HepG2 (cell line): Measurements from ENCODE around the gene TAMALIN. TPM values are rescaled to one million over a fixed set of nuclear protein-coding genes. Genes with fewer than 3 reads are reported as not detected.

Experiments
- ATRX ChIP-seq: sonication (generic); formaldehyde crosslinking; IDR thresholded peaks from 2 replicates; pipeline ENCODE4 v1.4.0; 2020; ENCODE audit warnings: missing genetic modification reagents, borderline replicate concordance
- ESRRA ChIP-seq: sonication (generic); formaldehyde crosslinking; IDR thresholded peaks from 2 replicates; pipeline ENCODE4 v1.5.1; 2020; ENCODE audit warnings: mild to moderate bottlenecking, low read depth, missing genetic modification reagents
- FOSL1 ChIP-seq: sonication (generic); formaldehyde crosslinking; IDR thresholded peaks from 2 replicates; pipeline ENCODE4 v1.9.0; 2021; ENCODE audit warnings: missing genetic modification reagents, borderline replicate concordance
- HDAC6 ChIP-seq: fragments of 200-600 bp; sonication (generic); IDR thresholded peaks from 2 replicates; pipeline ENCODE4 v1.7.0; 2017; ENCODE audit warnings: mild to moderate bottlenecking, antibody characterized with exemption, low read length, low read depth
- HOXA3 ChIP-seq: sonication (generic); formaldehyde crosslinking; IDR thresholded peaks from 2 replicates; pipeline ENCODE4 v1.5.0; 2020; ENCODE audit warnings: missing genetic modification reagents
- KAT2B ChIP-seq: fragments of 150-350 bp; IDR thresholded peaks from 2 replicates; pipeline ENCODE4 v1.6.1; 2014; ENCODE audit warnings: low read depth, low read length, borderline replicate concordance
- KLF15 ChIP-seq: sonication (generic); formaldehyde crosslinking; IDR thresholded peaks from 2 replicates; pipeline ENCODE4 v1.8.1; 2023; ENCODE audit warnings: borderline replicate concordance, mild to moderate bottlenecking, inconsistent platforms, missing genetic modification reagents, mixed read lengths
- MZF1 ChIP-seq: sonication (generic); formaldehyde crosslinking; IDR thresholded peaks from 2 replicates; pipeline ENCODE4 v1.8.1; 2023; ENCODE audit warnings: mild to moderate bottlenecking, missing genetic modification reagents, borderline replicate concordance
- PRDM10 ChIP-seq: sonication (generic); formaldehyde crosslinking; IDR thresholded peaks from 2 replicates; pipeline ENCODE4 v1.4.0; 2020; ENCODE audit warnings: low read depth, missing genetic modification reagents
- SIX1 ChIP-seq: sonication (generic); formaldehyde crosslinking; IDR thresholded peaks from 2 replicates; pipeline ENCODE4 v1.4.0; 2020; ENCODE audit warnings: missing genetic modification reagents, borderline replicate concordance
- SNAI1 ChIP-seq: sonication (generic); formaldehyde crosslinking; IDR thresholded peaks from 2 replicates; pipeline ENCODE4 v1.5.0; 2020; ENCODE audit warnings: mild to moderate bottlenecking, missing genetic modification reagents, borderline replicate concordance
- SRSF4 ChIP-seq: fragments of 200-400 bp; formaldehyde crosslinking; IDR thresholded peaks from one replicate; pipeline ENCODE4 v1.6.1; 2018; ENCODE audit warnings: mild to moderate bottlenecking, low read depth, low read length, moderate library complexity; ENCODE audit not compliant: poor library complexity, severe bottlenecking
- TCF12 ChIP-seq, 2 experiments: fragments of 450-650 bp in 1 of 2; sonication (generic) in 1 of 2; formaldehyde crosslinking in 1 of 2; IDR thresholded peaks; 2 replicates each; pipeline versions ENCODE4 v1.6.1 to v1.8.0; 2017 to 2022; ENCODE audit warnings: antibody characterized with exemption in 1 of 2, mild to moderate bottlenecking in 1 of 2, missing genetic modification reagents in 1 of 2, moderate library complexity in 1 of 2
- ZBTB44 ChIP-seq: sonication (generic); formaldehyde crosslinking; IDR thresholded peaks from 2 replicates; pipeline ENCODE4 v1.4.0; 2020; ENCODE audit warnings: missing genetic modification reagents
- ZNF20 ChIP-seq: sonication (generic); formaldehyde crosslinking; IDR thresholded peaks from 2 replicates; pipeline ENCODE4 v1.4.0; 2020; ENCODE audit warnings: mild to moderate bottlenecking, moderate library complexity, missing genetic modification reagents
- ZNF496 ChIP-seq: sonication (generic); formaldehyde crosslinking; IDR thresholded peaks from 2 replicates; pipeline ENCODE4 v1.8.1; 2023; ENCODE audit warnings: mild to moderate bottlenecking, moderate library complexity, missing genetic modification reagents; ENCODE audit not compliant: insufficient replicate concordance
- ZNF530 ChIP-seq: sonication (generic); formaldehyde crosslinking; IDR thresholded peaks from 2 replicates; pipeline ENCODE4 v1.5.0; 2020; ENCODE audit warnings: low read depth, mild to moderate bottlenecking, missing genetic modification reagents
- ZNF746 ChIP-seq: sonication (generic); formaldehyde crosslinking; IDR thresholded peaks from 2 replicates; pipeline ENCODE4 v1.8.0; 2022; ENCODE audit warnings: mild to moderate bottlenecking, missing genetic modification reagents
- ZNF891 ChIP-seq: sonication (generic); formaldehyde crosslinking; IDR thresholded peaks from 2 replicates; pipeline ENCODE4 v1.5.0; 2020; ENCODE audit warnings: mild to moderate bottlenecking, missing genetic modification reagents
- ZXDC ChIP-seq: sonication (generic); formaldehyde crosslinking; IDR thresholded peaks from 2 replicates; pipeline ENCODE4 v1.5.0; 2020; ENCODE audit warnings: mild to moderate bottlenecking, missing genetic modification reagents
- polyA plus RNA-seq, 8 experiments: library from polyadenylated mRNA; depleted of rRNA in 3 of 8; stranded (reverse) in 7 of 8; unstranded in 1 of 8; fragments of >200 nt; fragmentation: Illumina TruSeq in 4 of 8; extraction: Trizol in 4 of 8; gene quantifications; 2 replicates each; pipeline versions ENCODE4 v1.2.1 to v1.2.3, GENCODE V29; 2011 to 2016; ENCODE audit warnings: low read depth in 4 of 8, missing spikeins in 1 of 8, mixed read lengths in 1 of 8; ENCODE audit not compliant: insufficient read depth in 1 of 8
- total RNA-seq, 5 experiments: library from RNA; depleted of rRNA; stranded (reverse); fragments of >200 nt; fragmentation: Illumina TruSeq; extraction: Trizol; gene quantifications; 2 replicates each; pipeline ENCODE4 v1.2.3, GENCODE V29; 2016; ENCODE audit warnings: low read depth in 1 of 5

TAMALIN gene
- total and polyA plus RNA-seq, 2 of the 13 experiments (the other 11 are each of a cell fraction or from before 2014, with no cell fraction given): 2.9 to 10.9 TPM

GRCh38 chr12:52050758-52051541 lies 44.2 kb downstream of the TAMALIN start, which contains the start of gene NR4A1 (continued):
- no peak for TF ChIP-seq MZF1
- 0 out of 2 replicates have a peak, but pooled peaks have one; percentile 58 for TF ChIP-seq SNAI1 (CRISPR knock-in tag)
- no peak for TF ChIP-seq TCF12 (IDR thresholded peaks at IDR 0.05)
- peak; percentile 17; the same call in 1 of the 2 replicates for TF ChIP-seq TCF12 (CRISPR knock-in tag; IDR thresholded peaks at IDR 0.05)
- no peak for TF ChIP-seq ZXDC (CRISPR knock-in tag)
- TF ChIP-seq SRSF4: no peak
- TF ChIP-seq KLF15 (CRISPR knock-in tag): no peak
- TF ChIP-seq ZNF20 (CRISPR knock-in tag): no peak
- peak; percentile 77 for TF ChIP-seq HOXA3
- no peak for TF ChIP-seq ATRX (CRISPR knock-in tag)
- peak; percentile 77 for TF ChIP-seq ESRRA
- TF ChIP-seq FOSL1 (CRISPR knock-in tag): no peak
- peak; percentile 88; the same call in 1 of the 2 replicates for TF ChIP-seq ZNF746 (CRISPR knock-in tag)
- no peak for TF ChIP-seq HDAC6
- TF ChIP-seq ZNF530 (CRISPR knock-in tag): no peak
- TF ChIP-seq ZBTB44 (CRISPR knock-in tag): no peak
- no peak for TF ChIP-seq PRDM10
- TF ChIP-seq ZNF496: no peak
- TF ChIP-seq ZNF891 (CRISPR knock-in tag): no peak
- no peak for TF ChIP-seq KAT2B
- no peak for TF ChIP-seq SIX1 (CRISPR knock-in tag)
